GM10847 (cell line): ENCODE measurements around the gene TAF4B.

ENCODE experiments used
- POLR2A ChIP-seq: IDR thresholded peaks from 2 replicates; pipeline ENCODE4 v1.6.1; 2011; ENCODE audit not compliant: insufficient read length; ENCODE audit errors: extremely low read depth

Gene TAF4B

DNA sequence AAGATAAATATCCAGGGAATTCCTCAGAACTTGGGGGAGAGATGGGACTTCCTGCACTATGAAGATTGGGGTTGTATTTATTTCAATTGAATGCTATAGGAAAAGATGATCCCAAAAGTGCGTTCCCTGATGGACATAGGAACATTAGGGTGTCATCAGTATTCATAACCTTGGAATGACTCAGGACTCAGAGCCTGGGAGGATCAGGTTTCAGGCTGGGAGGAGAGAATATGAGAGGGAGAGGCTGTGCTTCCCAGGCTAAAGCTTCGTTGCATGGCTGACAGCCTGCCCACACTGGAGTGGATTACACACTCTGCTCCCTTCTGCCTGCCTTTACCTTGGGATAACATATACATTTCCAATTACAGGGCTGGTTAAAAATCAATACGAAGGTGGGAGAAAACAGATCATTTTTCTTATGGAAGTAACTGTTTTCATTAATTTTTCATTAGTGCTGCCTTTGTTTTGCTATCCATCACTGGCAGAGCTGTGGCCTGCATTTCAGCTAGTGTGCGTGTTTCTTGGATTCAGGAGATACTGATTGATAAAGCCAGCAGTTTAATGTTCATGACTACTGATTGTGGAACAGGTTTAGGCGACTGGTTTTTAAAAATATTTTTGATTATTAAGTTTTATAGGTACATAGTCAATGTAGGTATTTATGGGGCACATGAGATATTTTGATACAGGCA is 203.4 kb downstream of the TAF4B start:
- no peak for TF ChIP-seq POLR2A

DNA sequence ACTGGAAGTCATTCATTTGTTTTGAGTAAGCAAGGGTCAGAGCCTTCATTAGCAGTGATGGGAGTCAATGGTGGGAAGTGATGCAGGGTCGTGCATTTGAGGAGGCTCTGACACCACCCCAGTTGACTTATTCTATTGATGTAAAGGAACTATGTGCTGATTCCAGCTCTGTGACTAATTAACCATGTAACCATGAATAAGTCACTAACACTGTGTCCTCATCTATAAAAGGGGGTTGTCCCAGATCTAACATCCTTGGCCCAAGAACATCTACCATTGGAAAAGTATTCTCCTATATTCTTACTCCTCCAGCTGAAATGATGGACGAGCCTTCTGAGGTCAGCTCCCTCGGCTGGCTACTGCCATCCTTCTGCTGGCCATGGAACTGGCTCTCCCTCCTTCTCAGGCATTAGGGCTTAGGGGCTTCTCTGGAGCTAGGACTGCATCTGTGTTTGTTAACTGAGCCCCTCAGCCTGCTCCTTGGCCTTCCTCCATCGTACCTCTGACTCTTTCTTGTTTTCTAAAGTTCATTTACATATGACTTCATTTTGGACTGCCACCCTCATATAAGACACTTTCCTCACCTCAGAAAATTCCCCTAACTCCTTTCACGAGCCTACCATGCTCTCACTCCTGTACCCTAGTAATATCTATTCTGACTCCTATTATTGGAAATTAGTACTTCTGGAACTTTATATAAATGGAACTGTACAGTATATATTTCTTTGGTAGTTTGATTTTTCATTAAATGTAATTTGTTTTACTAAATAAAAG is 206.6 kb downstream of the TAF4B start:
- no peak for TF ChIP-seq POLR2A

DNA sequence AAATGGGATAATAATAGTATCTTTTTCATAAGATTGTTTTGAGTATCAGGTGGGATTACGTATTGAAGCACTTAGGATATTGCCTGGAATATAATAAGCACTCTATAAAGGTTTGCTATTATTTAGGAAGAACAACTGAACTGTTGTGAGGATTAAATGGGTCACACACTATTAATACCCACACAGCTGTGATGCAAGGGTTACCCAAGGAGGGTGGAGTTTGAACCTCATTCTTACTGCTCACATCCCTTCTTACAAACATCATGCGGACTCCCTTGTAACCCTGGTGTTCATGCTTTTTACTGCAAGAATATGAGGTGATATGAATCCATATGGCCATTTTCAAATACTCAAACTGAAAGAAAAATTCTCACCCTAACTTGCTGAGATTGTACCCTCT is 208.6 kb downstream of the TAF4B start:
- no peak for TF ChIP-seq POLR2A

DNA sequence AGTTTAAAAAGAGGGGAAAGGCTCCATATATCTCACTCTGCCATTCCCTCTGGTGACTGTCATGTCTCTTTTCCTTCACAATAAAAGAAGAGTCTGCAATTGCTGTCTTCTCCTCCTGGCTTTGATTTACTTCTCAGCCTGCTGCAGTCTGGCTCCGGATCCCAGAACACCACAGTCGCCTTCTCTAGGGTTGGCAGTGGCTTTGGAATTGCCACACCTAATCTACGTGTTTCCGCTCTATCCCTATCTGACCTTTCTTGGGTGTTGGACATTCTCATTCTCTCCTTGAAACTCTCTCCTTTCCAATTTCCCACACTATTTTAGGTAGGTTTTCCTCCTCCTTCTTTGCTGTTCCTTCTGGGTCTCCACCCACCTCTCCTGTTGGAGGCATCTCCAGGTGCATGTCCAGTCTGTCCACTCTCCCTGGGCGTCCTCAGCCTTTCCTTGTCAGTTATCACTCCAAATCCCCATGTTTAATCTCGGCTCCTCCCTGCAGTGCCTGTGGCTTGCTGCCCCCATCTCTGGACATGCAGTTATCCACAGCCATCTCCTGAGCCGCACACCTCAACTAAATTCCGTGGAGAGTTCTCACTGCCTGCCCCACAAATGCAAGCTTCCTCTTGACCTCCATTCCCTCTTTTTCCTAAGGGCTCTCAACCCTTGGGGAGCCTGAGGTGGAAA is 209.3 kb downstream of the TAF4B start:
- no peak for TF ChIP-seq POLR2A

DNA sequence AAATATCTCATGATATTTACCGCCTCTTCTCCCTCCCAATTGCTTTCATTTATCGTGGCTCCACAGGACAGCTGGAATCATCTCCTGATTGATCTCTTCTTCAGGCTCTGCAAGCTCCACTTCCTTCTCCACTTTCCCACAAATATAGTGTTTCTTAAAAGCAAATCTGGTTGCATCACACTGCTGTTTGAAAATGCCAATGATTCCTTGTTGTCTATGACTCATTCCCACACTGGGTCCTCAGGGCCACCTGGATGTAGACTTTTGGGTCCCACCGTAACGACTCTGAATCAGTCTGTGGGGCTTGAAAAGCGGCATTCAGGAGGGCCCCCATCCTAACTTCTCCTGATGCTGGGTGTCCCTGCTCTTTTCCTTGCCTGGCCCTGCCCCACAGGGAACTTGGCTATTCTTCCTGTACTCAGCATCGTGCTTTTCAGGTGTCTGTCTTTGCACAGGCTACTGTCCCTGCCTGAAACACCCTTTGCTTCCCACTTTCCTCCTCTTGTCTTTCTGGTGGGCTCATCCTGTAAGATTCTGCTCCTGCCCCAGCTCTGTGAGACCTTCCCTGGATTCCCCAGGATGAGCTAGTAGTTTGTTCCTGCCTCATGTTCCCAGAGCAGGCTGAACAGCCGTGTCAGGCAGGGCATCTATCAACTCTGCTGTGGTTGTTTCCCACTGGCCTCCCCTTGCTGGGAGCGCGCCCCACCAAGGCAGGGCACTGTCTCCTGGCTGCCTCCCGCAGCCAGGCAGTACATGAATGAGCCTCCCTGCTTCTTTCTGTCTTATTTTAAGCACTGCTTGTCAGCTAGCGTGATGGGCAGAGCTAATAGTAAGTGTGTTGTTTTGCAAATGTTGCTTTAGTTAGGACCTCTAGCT is 210.2 kb downstream of the TAF4B start:
- TF ChIP-seq POLR2A = no peak

DNA sequence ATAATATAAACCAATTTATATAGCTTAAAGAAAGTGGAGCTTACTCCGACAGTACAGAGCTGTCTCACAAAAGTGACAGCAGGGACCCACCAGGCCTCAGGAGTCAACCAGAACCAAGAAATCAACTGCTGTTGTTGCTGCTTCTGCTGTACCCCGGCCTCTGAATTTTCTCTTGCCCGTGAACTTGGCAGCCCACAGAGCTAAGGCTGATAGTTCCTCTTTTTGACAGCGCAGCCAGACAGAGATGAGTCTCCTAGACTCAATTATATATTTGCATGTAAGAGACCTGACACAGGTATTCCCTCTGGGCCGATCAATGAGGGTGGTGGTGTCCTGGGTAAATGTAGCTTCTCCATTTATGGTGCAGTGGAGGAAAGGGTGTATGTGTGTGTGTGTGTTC is 212.7 kb downstream of the TAF4B start:
- TF ChIP-seq POLR2A = no peak

DNA sequence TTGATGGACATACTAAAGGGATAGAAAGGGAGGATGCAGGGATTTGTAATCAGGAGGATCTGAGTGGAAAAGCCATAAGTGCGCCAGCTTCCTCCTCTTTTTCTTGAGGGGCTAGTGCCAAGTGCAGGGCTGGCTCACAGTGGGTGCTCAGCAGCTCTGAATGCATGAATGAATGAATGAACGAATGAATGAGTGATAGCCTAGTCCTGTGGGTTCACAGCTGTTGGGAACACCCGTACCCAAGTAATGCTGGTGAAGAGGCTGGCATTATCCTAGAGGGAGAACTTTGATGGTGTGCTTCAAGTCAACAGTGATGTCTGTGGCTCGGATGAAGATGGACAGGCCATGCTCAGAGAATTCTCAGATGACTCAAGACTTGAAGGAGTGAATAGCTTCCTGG is 213.3 kb downstream of the TAF4B start:
- TF ChIP-seq POLR2A = no peak

DNA sequence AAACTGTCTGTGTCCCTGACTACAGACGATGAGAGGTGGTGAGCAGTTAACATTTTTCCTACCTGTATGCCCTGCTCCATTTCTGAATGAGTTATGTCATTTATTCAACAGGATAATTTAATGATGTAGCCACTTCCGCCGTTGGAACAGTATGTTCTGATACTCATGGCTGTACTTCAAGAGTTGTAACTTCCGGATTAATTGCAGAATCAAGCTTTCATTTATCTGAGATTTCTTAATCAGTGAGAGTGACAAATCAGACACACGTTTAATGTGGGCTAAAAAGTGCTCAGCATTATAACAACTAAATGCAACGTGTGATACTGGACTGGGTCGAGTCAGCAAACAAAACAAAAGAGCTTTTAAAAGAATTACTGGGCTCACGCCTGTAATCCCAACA is 214.4 kb downstream of the TAF4B start:
- TF ChIP-seq POLR2A = no peak
